ENCODE results near the gene ABCC4.
A peak's percentile ranks its signal among the peaks of the same experiment; 100 is the strongest.

ABCC4 gene

DNA sequence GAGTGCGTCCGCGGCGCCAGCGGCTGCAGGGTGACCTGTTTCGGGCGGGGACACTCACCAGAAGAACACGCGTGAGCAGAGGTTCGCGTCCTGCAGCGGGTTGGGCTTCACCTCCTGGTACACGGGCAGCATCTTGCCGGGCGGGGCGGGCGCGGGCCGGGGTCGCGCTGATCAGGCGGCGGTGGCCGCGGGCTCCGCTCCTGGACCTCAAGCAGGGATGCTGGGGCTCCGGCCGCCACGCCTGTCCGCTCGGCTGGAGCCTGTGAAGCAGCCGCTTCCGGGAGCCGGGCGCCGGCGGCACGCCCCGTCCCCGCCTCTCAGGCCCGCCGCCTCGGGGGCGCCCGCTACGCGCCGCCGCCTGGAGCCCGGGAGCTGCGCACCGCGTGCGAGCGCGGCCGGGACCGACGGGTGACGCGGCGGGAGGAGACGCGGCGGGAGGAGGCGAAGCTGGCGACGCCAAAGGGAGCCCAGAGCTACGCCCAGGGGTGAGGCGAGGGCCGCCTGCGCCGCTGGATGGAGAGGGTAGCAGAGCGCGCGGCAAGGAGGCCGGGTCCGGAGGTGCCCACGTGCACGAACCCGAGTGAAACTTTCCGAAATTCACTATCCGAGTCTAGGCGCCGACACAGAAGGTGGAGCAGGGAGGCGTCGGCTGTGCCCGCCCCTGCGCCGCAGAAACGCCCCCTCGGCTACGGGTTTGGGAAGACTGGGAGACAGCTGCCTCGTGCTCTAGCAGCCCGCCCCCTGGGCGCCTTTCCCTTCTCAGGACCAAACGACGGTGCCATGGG, at the start of gene ABCC4 (continued):
- TF ChIP-seq, protein P1, sequence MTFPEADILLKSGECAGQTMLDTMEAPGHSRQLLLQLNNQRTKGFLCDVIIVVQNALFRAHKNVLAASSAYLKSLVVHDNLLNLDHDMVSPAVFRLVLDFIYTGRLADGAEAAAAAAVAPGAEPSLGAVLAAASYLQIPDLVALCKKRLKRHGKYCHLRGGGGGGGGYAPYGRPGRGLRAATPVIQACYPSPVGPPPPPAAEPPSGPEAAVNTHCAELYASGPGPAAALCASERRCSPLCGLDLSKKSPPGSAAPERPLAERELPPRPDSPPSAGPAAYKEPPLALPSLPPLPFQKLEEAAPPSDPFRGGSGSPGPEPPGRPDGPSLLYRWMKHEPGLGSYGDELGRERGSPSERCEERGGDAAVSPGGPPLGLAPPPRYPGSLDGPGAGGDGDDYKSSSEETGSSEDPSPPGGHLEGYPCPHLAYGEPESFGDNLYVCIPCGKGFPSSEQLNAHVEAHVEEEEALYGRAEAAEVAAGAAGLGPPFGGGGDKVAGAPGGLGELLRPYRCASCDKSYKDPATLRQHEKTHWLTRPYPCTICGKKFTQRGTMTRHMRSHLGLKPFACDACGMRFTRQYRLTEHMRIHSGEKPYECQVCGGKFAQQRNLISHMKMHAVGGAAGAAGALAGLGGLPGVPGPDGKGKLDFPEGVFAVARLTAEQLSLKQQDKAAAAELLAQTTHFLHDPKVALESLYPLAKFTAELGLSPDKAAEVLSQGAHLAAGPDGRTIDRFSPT (tag by site-specific recombination; IDR thresholded peaks at IDR 0.05) = peak; percentile 68
- TF ChIP-seq, protein P2, sequence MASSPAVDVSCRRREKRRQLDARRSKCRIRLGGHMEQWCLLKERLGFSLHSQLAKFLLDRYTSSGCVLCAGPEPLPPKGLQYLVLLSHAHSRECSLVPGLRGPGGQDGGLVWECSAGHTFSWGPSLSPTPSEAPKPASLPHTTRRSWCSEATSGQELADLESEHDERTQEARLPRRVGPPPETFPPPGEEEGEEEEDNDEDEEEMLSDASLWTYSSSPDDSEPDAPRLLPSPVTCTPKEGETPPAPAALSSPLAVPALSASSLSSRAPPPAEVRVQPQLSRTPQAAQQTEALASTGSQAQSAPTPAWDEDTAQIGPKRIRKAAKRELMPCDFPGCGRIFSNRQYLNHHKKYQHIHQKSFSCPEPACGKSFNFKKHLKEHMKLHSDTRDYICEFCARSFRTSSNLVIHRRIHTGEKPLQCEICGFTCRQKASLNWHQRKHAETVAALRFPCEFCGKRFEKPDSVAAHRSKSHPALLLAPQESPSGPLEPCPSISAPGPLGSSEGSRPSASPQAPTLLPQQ (tag by site-specific recombination; IDR thresholded peaks at IDR 0.05) = peak; percentile 19; the same call in 1 of the 2 replicates
- peak; percentile 98 for TF ChIP-seq ZNF341 (tag by site-specific recombination; IDR thresholded peaks at IDR 0.05; ENCODE audit: low read depth)
- peak; percentile 40; the same call in 1 of the 2 replicates for TF ChIP-seq ZNF394 (tag by site-specific recombination; IDR thresholded peaks at IDR 0.05; ENCODE audit: borderline replicate concordance)
- peak; percentile 67 for TF ChIP-seq ZFHX2 (tag by site-specific recombination; conservative IDR thresholded peaks at IDR 0.05)
- TF ChIP-seq ZNF629 (tag by site-specific recombination; IDR thresholded peaks at IDR 0.05) = no peak
- TF ChIP-seq, protein P3, sequence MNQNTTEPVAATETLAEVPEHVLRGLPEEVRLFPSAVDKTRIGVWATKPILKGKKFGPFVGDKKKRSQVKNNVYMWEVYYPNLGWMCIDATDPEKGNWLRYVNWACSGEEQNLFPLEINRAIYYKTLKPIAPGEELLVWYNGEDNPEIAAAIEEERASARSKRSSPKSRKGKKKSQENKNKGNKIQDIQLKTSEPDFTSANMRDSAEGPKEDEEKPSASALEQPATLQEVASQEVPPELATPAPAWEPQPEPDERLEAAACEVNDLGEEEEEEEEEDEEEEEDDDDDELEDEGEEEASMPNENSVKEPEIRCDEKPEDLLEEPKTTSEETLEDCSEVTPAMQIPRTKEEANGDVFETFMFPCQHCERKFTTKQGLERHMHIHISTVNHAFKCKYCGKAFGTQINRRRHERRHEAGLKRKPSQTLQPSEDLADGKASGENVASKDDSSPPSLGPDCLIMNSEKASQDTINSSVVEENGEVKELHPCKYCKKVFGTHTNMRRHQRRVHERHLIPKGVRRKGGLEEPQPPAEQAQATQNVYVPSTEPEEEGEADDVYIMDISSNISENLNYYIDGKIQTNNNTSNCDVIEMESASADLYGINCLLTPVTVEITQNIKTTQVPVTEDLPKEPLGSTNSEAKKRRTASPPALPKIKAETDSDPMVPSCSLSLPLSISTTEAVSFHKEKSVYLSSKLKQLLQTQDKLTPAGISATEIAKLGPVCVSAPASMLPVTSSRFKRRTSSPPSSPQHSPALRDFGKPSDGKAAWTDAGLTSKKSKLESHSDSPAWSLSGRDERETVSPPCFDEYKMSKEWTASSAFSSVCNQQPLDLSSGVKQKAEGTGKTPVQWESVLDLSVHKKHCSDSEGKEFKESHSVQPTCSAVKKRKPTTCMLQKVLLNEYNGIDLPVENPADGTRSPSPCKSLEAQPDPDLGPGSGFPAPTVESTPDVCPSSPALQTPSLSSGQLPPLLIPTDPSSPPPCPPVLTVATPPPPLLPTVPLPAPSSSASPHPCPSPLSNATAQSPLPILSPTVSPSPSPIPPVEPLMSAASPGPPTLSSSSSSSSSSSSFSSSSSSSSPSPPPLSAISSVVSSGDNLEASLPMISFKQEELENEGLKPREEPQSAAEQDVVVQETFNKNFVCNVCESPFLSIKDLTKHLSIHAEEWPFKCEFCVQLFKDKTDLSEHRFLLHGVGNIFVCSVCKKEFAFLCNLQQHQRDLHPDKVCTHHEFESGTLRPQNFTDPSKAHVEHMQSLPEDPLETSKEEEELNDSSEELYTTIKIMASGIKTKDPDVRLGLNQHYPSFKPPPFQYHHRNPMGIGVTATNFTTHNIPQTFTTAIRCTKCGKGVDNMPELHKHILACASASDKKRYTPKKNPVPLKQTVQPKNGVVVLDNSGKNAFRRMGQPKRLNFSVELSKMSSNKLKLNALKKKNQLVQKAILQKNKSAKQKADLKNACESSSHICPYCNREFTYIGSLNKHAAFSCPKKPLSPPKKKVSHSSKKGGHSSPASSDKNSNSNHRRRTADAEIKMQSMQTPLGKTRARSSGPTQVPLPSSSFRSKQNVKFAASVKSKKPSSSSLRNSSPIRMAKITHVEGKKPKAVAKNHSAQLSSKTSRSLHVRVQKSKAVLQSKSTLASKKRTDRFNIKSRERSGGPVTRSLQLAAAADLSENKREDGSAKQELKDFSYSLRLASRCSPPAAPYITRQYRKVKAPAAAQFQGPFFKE (tag by site-specific recombination; IDR thresholded peaks at IDR 0.05; ENCODE audit: borderline replicate concordance) = no peak
- peak; percentile 12; the same call in 1 of the 2 replicates for TF ChIP-seq ZBTB48 (tag by site-specific recombination; IDR thresholded peaks at IDR 0.05)
- peak; percentile 83 for TF ChIP-seq SETDB1 (IDR thresholded peaks at IDR 0.05; ENCODE audit: insufficient read length, low read length)
- TF ChIP-seq KLF16 (tag by site-specific recombination; IDR thresholded peaks at IDR 0.05) = peak; percentile 89
- TF ChIP-seq ZNF2 (tag by site-specific recombination; IDR thresholded peaks at IDR 0.05) = peak; percentile 51; the same call in 1 of the 2 replicates
- TF ChIP-seq, protein P4, sequence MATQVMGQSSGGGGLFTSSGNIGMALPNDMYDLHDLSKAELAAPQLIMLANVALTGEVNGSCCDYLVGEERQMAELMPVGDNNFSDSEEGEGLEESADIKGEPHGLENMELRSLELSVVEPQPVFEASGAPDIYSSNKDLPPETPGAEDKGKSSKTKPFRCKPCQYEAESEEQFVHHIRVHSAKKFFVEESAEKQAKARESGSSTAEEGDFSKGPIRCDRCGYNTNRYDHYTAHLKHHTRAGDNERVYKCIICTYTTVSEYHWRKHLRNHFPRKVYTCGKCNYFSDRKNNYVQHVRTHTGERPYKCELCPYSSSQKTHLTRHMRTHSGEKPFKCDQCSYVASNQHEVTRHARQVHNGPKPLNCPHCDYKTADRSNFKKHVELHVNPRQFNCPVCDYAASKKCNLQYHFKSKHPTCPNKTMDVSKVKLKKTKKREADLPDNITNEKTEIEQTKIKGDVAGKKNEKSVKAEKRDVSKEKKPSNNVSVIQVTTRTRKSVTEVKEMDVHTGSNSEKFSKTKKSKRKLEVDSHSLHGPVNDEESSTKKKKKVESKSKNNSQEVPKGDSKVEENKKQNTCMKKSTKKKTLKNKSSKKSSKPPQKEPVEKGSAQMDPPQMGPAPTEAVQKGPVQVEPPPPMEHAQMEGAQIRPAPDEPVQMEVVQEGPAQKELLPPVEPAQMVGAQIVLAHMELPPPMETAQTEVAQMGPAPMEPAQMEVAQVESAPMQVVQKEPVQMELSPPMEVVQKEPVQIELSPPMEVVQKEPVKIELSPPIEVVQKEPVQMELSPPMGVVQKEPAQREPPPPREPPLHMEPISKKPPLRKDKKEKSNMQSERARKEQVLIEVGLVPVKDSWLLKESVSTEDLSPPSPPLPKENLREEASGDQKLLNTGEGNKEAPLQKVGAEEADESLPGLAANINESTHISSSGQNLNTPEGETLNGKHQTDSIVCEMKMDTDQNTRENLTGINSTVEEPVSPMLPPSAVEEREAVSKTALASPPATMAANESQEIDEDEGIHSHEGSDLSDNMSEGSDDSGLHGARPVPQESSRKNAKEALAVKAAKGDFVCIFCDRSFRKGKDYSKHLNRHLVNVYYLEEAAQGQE (tag by site-specific recombination; IDR thresholded peaks at IDR 0.05) = no peak
- peak; percentile 56; the same call in 1 of the 2 replicates for TF ChIP-seq ZIC2 (tag by site-specific recombination; IDR thresholded peaks at IDR 0.05)
- 0 out of 2 replicates have a peak, but pooled peaks have one; percentile 50 for TF ChIP-seq ZNF561 (tag by site-specific recombination; IDR thresholded peaks at IDR 0.05; ENCODE audit: borderline replicate concordance)
- peak; percentile 93 for TF ChIP-seq ZNF335 (tag by site-specific recombination; conservative IDR thresholded peaks at IDR 0.05)
- TF ChIP-seq GLIS2 (tag by site-specific recombination; IDR thresholded peaks at IDR 0.05) = peak; percentile 59
- TF ChIP-seq ZNF37A (tag by site-specific recombination; IDR thresholded peaks at IDR 0.05) = no peak
- no peak for TF ChIP-seq ZNF404 (tag by site-specific recombination; IDR thresholded peaks at IDR 0.05)
- TF ChIP-seq, protein P5, sequence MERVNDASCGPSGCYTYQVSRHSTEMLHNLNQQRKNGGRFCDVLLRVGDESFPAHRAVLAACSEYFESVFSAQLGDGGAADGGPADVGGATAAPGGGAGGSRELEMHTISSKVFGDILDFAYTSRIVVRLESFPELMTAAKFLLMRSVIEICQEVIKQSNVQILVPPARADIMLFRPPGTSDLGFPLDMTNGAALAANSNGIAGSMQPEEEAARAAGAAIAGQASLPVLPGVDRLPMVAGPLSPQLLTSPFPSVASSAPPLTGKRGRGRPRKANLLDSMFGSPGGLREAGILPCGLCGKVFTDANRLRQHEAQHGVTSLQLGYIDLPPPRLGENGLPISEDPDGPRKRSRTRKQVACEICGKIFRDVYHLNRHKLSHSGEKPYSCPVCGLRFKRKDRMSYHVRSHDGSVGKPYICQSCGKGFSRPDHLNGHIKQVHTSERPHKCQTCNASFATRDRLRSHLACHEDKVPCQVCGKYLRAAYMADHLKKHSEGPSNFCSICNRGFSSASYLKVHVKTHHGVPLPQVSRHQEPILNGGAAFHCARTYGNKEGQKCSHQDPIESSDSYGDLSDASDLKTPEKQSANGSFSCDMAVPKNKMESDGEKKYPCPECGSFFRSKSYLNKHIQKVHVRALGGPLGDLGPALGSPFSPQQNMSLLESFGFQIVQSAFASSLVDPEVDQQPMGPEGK (tag by site-specific recombination; IDR thresholded peaks at IDR 0.05) = peak; percentile 58
- peak; percentile 89 for TF ChIP-seq ZNF600 (tag by site-specific recombination; IDR thresholded peaks at IDR 0.05)
- TF ChIP-seq EGR2 (tag by site-specific recombination; IDR thresholded peaks at IDR 0.05; ENCODE audit: low read depth) = peak; percentile 46; the same call in 1 of the 2 replicates
- TF ChIP-seq ZXDB (tag by site-specific recombination; IDR thresholded peaks at IDR 0.05) = peak; percentile 85
